Measurements from ENCODE around the gene CLSTN2. TPM values are rescaled to one million over a fixed set of nuclear protein-coding genes. Genes with fewer than 3 reads are reported as not detected.

Gene CLSTN2
- total RNA-seq, 2 donors from 2014 or later = 0.82 to 1.3 TPM

- no peaks in the 10 kb centered on the region for H3K36me3 ChIP-seq
- TF ChIP-seq CTCF (IDR thresholded peaks at IDR 0.05) = no peak
- H3K27me3 ChIP-seq = no peaks in the 10 kb centered on the region
- H3K4me3 ChIP-seq = no peak overlapping the region
- no peak overlapping the region for H3K9ac ChIP-seq (ENCODE audit: low read depth in 2 of 2, low read length in 2 of 2)
- DNase-seq = no peak
- H3K27ac ChIP-seq = no peak overlapping the region
- no peaks in the 10 kb centered on the region for H3K9me3 ChIP-seq
- intact Hi-C loops (cut with DNase I) = no loop called here
- H3K4me1 ChIP-seq = no peaks in the 10 kb centered on the region
Observed at GRCh38 chr3:140509534-140509933, 574.5 kb downstream of the CLSTN2 start.

GRCh38 chr3:140510303-140510861 is 575.4 kb downstream of the CLSTN2 start:
- no peak for TF ChIP-seq CTCF (IDR thresholded peaks at IDR 0.05)
- Histone ChIP-seq H3K27me3 (no peaks in the 10 kb centered on the region), H3K4me1 (no peaks in the 10 kb centered on the region), H3K9me3 (no peaks in the 10 kb centered on the region), H3K27ac (no peak overlapping the region), H3K4me3 (no peak overlapping the region), H3K36me3 (no peaks in the 10 kb centered on the region), H3K9ac (ENCODE audit: low read depth in 2 of 2, low read length in 2 of 2) (no peak overlapping the region)
- intact Hi-C loops (cut with DNase I) = no loop called here
- no peak for DNase-seq

GRCh38 chr3:140521751-140522445 is 586.9 kb downstream of the CLSTN2 start:
- H3K4me1 ChIP-seq = no peaks in the 10 kb centered on the region
- DNase-seq = no peak
- H3K27ac ChIP-seq = no peak overlapping the region
- no peaks in the 10 kb centered on the region for H3K36me3 ChIP-seq
- H3K4me3 ChIP-seq = no peak overlapping the region
- H3K9ac ChIP-seq (ENCODE audit: low read depth in 2 of 2, low read length in 2 of 2) = no peak overlapping the region
- H3K9me3 ChIP-seq = no peaks in the 10 kb centered on the region
- intact Hi-C loops (cut with DNase I) = no loop called here
- H3K27me3 ChIP-seq = no peaks in the 10 kb centered on the region
- TF ChIP-seq CTCF (IDR thresholded peaks at IDR 0.05) = no peak

- no peak for DNase-seq
- intact Hi-C loops (cut with DNase I) = no loop called here
- no peak overlapping the region for H3K4me3 ChIP-seq
- no peak overlapping the region for H3K9ac ChIP-seq (ENCODE audit: low read depth in 2 of 2, low read length in 2 of 2)
- no peak for TF ChIP-seq CTCF (IDR thresholded peaks at IDR 0.05)
- H3K27ac ChIP-seq = no peak overlapping the region
- H3K27me3 ChIP-seq = no peaks in the 10 kb centered on the region
- no peaks in the 10 kb centered on the region for H3K4me1 ChIP-seq
- H3K36me3 ChIP-seq = no peaks in the 10 kb centered on the region
- no peaks in the 10 kb centered on the region for H3K9me3 ChIP-seq
Observed at GRCh38 chr3:140522653-140523380, 587.8 kb downstream of the CLSTN2 start.

- Histone ChIP-seq H3K9me3 (no peaks in the 10 kb centered on the region), H3K36me3 (no peaks in the 10 kb centered on the region), H3K27me3 (no peaks in the 10 kb centered on the region), H3K4me1 (no peaks in the 10 kb centered on the region), H3K4me3 (no peak overlapping the region), H3K27ac (no peak overlapping the region), H3K9ac (ENCODE audit: low read depth in 2 of 2, low read length in 2 of 2) (no peak overlapping the region)
- TF ChIP-seq CTCF (IDR thresholded peaks at IDR 0.05) = no peak
- intact Hi-C loops (cut with DNase I) = no loop called here
- DNase-seq = no peak
Observed at GRCh38 chr3:140523600-140523999, 588.6 kb downstream of the CLSTN2 start.

Measured in colonic mucosa (tissue), 4 donors.